Fibroblast of skin of scalp (primary cell): ENCODE measurements around the gene BDH2. TPM values are rescaled to one million over a fixed set of nuclear protein-coding genes. Genes with fewer than 3 reads are reported as not detected.

Source experiments
- DNase-seq: peaks from one replicate; pipeline ENCODE4 v3.0.0-alpha.2; 2013
- polyA plus RNA-seq, 2 experiments: library from polyadenylated mRNA; unstranded; fragments of 120-200 nt; gene quantifications; one replicate each; pipeline ENCODE4 v1.2.1, GENCODE V29; 2013; ENCODE audit not compliant: insufficient read length in 2 of 2

The BDH2 gene
- 18.7 TPM for polyA plus RNA-seq (2013, experiment 1 of 2; ENCODE audit: insufficient read length)
- 19.8 TPM for polyA plus RNA-seq (2013, experiment 2 of 2; ENCODE audit: insufficient read length)

GRCh38 chr4:103099691-103100392 lies at the start of gene BDH2:
TSS of gene BDH2 (minus strand) at chr4:103099834. CDS start at chr4:103096254, 3,580 bp downstream.
- peak; percentile 93 for DNase-seq

DNA sequence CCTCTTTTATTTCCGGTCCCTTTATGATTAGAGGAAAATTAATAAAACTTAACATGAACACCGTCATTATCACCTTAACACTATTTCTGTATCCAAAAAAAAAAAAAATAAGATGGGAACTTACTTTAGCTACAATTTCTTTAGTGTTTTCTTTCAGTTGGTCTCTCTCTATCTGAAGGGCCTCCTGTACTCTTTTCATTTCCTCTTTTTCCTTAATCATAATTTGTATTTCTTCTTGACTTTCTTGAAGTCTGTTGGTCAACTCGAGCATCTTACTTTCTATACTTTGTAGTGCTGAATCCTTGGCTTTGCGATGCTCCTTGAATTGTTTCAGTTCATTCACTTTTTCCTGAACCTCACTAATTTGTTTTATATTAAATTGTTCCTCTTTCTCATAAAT lies 45.3 kb upstream of the BDH2 start:
- DNase-seq, result no peak

DNA sequence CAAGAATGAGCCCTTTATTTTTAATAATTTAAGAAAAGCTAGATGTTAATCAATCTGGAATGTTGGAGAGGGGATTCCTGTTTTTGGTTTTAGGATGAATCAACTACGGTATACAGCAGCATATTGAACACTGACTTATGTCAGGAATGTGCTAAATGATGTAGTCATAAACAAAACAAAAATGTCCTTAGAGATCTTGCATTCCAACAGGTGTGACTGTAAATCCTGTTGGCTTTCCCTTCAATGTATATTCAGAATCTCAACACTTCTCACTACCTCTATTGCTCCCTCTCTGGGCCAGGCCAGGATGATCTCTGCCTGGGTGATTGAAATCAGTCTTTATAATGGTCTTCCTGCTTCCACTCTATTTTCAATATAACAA lies 37.8 kb upstream of the BDH2 start:
- peak; percentile 31 for DNase-seq

GRCh38 chr4:103136671-103137445 lies 37.2 kb upstream of the BDH2 start:
- DNase-seq, result no peak

DNA sequence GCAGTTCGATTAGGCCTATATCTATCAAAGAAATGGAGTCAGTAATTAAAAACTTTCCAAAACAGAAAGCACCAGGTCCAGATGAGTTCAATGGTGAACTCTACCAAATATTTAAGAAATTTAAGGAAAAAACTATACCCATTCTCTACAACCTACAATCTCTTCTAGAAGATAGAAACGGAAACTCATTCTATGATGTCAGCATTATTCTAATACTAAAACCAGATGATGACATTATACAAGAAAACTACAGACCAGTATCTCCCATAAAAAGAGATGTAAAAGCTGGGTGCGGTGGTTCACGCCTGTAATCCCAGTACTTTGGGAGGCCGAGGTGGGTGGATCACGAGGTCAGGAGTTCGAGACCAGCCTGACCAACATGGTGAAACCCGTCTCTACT lies 29.5 kb upstream of the BDH2 start:
- DNase-seq, result no peak

- no peak for DNase-seq
These were observed 26.5 kb upstream of the BDH2 start for GRCh38 chr4:103126126-103126525.

- no peak for DNase-seq
These were observed 23.5 kb upstream of the BDH2 start for GRCh38 chr4:103123114-103123513.

DNA sequence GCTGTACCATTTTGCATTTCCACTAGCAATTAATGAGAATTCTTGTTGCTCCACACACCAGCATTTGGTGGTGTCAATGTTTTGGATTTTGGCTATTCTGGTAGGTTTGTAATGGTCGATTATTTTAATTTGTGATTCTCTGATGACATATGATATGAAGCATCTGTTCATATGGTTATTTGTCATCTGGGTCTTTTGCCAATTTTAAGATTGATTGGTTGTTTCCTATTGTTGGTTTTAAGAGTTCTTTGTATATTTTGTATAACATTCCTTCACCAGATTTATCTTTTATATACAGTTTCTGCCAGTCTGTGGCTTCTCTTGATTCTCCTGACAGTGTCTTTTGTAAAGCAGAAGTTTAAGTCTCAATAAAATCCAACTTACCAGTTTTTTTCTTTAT lies 18.5 kb upstream of the BDH2 start:
- no peak for DNase-seq

GRCh38 chr4:103111598-103111997 lies 12.0 kb upstream of the BDH2 start:
- no peak for DNase-seq

GRCh38 chr4:103108542-103108941 lies 8.9 kb upstream of the BDH2 start:
- DNase-seq, result no peak

- DNase-seq, result no peak
These were observed 6.1 kb upstream of the BDH2 start for GRCh38 chr4:103105558-103106356.

DNA sequence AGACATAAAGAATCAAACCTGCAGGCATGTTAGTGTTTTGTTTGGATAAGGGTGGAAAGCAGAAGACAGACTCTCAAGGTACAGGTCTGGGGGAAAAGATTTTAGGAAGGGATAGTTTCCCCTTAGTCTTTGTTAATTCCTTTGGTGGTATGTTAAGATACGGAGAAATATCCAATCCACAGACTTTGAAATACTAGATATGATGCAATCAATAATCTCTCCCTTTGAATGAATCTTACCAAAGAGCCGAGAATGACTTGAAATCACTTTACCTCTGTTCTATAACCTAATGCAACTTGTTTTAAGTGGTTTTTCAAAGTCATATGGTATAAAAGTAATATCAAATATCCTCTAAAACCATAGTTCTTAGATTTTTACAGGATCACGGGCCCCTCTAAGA lies 5.3 kb upstream of the BDH2 start:
- no peak for DNase-seq

- DNase-seq, result no peak
These were observed 1.1 kb upstream of the BDH2 start for GRCh38 chr4:103100691-103101090.

DNA sequence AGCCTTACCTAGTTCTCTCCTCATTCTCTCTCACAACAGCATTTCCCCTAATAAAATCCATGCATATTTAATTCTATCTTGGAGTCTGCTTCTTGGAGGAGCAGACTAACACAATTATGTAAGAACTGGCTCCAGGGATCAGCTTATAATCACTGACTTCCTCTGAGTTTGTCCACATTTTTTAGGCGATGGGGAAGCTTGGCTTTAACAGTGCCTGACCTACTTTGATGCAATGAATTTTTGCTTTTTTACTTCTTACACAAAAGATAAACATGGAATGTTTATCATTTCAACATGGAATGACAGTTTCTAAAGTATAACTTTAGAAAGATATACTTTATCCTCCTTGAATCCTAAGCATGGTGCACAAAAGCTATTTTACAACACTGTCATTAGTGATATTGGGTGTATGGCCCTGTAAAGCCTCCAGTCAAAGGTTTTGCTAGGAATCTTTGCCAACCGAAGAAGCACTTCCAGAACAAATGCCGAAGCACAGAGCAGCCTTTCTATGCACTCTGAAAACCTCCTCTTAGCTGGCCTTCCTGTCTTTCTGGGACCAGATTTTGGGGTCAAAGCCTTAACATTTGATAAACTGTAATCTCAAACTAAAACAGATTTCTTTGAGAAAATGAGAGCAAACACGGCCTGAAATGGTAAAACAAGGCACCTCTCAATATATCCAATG lies 736 bp downstream of the BDH2 start:
- no peak for DNase-seq

- no peak for DNase-seq
These were observed 1.3 kb downstream of the BDH2 start for GRCh38 chr4:103098341-103098740.

DNA sequence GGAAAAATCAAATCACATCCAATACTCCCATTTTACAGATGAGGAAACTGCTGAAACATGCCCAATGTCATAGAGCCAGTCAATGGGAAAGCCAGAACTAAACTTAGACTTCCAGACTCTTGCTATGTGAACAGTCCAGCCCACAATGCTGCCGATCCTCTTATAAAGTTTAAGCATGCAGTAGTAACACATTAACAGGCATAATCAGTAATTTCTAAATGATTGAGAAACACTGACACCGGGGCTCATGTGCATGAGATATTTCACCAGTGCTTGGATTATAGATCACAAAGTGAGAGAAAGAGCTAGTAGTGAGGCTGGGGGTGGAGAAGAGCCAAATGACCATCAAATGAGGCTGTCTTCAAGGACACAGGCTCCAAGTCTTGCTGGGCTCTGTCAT lies 2.5 kb downstream of the BDH2 start:
- DNase-seq, result no peak

GRCh38 chr4:103095080-103095479 lies 4.6 kb downstream of the BDH2 start:
- DNase-seq, result no peak

DNA sequence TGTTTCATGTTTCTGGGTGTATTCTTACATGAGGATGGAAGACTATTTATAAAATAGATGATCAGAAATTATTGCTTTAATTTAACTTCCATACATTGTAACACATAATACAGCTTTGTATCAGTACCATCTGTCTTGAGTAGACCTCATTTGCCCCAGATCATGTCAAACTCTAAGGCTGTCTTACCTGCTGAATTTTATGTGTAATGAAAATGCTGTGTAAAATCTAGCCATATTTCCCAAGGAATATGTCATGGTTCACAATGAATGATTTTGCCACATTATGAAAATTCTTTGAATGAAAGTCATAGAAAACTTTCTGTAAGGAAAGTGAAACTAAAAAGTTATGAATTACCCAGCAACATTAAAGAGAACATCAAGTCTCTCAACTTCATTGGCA lies 7.4 kb downstream of the BDH2 start:
- no peak for DNase-seq

GRCh38 chr4:103091601-103092223 lies 7.9 kb downstream of the BDH2 start:
- peak; percentile 73 for DNase-seq

- DNase-seq, result no peak
These were observed 10.2 kb downstream of the BDH2 start for GRCh38 chr4:103089481-103089880.

GRCh38 chr4:103086551-103086950 lies 13.1 kb downstream of the BDH2 start:
- no peak for DNase-seq

DNA sequence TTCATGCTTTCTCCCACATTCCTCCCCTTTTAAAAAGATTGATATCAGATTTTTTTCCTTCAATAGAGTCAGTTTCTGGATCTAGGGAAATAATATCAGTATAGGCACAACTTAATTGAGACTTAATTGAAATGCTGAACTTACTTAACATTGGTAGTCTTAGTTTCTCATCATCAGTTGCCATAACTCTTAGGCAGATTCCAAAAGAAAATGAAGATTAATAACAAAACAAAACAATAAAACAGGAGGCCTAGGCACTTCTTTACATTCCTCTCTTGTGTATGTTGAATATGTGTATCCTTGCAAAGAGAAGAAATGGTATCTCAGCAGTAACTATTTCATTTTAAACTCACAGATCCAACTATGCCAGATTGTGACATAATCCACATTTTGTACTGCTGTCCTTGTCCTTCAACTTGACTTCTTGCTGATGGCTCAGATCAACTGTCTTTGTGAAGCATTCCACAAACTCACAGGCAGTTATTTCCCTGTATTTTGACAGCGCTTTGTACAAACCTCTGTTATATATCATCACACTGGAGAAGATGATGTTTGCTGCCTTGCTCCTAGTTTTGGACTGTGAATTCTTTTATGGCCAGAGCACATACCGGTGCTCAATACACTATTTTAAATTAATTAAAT lies 14.0 kb downstream of the BDH2 start:
- no peak for DNase-seq
